ENCODE results near the gene CEP72. TPM values are rescaled to one million over a fixed set of nuclear protein-coding genes. Genes with fewer than 3 reads are reported as not detected.
A peak's percentile ranks its signal among the peaks of the same experiment; 100 is the strongest.
"Not testable (repeated sequence)": the region's sequence is repeated elsewhere in the genome, so short reads cannot be mapped to it uniquely, and the experiment has no call there.

The CEP72 gene
- total RNA-seq, 1 donor from 2014 or later, result 32.4 TPM

DNA sequence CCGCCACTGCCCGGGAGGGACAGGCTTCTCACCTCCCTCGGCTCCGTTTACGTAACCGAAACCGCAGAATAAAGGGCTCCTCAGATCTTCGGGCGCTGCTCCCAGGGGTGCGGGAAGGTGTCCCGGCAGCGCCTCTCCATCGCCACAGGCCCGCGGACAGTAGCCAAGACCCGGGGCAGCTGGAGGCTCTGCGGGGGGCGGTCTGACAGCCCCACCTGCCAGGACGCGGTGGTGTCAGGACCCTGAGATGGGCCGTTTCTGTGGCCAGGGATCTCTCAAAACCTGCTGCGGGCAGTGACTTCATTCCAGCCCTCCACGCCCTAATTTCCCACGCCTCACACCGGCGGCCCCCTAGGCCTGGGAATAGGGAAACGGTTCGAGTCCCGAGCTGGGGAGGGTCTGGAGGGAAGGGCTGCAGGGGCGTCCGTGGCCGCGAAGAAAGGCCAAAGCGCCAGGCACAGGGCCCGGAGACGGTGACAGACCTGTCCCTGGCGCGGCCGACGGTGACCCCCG, 80.4 kb downstream of the CEP72 start:
- not testable (repeated sequence) for H3K36me3 Mint-ChIP-seq (ENCODE audit: low read depth); H3K9me3 Mint-ChIP-seq; H3K27ac Mint-ChIP-seq; H3K4me1 Mint-ChIP-seq (ENCODE audit: low read depth); DNase-seq (ENCODE audit: low spot score); H3K27me3 Mint-ChIP-seq (ENCODE audit: insufficient read depth)
- H3K4me3 Mint-ChIP-seq, result peak overlapping the region; percentile 54
- intact Hi-C loops (cut with micrococcal nuclease), result loop anchor here (2.0 to 5.0 kb wide), 4 partner anchors 80 to 220 kb away; partner anchors contain the start of genes BRD9, CEP72, TRIP13 and ZDHHC11B

DNA sequence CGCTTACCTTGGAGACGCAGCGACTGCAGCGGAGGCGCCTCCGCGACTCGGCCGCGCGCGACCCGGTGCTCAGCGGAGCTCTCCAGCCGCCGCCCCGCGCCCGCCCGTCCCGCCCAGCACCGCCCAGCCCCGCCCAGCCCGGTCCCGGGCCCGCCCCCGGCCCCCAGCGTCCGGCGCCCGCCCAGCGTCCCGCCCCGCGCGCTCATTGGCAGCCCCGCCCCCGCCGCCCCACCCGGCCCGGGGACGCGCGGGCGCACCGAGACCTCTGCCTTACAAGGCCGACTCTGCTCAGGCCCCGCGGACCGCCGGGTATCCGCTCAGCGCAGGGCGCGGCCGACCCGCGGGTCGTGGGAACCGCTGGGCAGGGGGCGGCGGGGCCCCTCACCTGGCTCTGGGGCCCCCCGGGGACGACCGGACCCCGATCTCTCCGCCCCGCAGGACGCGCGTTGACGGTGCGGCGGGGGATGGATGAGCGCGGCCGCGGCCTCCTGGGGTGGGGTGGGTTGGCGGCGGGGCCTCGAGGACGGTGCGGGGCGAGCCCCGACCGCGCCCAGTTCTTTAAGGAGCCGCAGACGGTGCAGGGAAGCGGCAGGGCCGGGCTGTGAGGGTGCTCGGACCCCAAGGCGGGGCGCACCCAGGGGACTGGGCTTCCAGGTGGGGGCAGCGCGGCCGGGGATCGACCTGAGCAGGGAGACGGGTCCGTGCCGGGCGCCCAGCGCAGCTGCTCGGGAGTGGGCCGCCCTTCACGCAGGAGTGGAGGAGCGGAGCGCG, 81.3 kb downstream of the CEP72 start, which contains the start of gene TPPP:
Gene TPPP (minus strand): TSS at position 82 of the 771 bp plus-strand sequence. CDS start 15,292 bp downstream, outside the sequence.
- peak; percentile 64 for DNase-seq (ENCODE audit: low spot score)
- H3K4me1 Mint-ChIP-seq (ENCODE audit: low read depth); H3K27ac Mint-ChIP-seq; H3K27me3 Mint-ChIP-seq (ENCODE audit: insufficient read depth); H3K36me3 Mint-ChIP-seq (ENCODE audit: low read depth); H3K9me3 Mint-ChIP-seq: not testable (repeated sequence)
- intact Hi-C loops (cut with micrococcal nuclease), result loop anchor here (2.0 to 5.0 kb wide), 4 partner anchors 81 to 221 kb away; partner anchors contain the start of genes BRD9, CEP72, TRIP13 and ZDHHC11B
- peak within 1 kb of the TSS; percentile 54 for H3K4me3 Mint-ChIP-seq

GRCh38 chr5:694042-694431, 81.9 kb downstream of the CEP72 start:
- H3K9me3 Mint-ChIP-seq; H3K36me3 Mint-ChIP-seq (ENCODE audit: low read depth); H3K27me3 Mint-ChIP-seq (ENCODE audit: insufficient read depth); H3K4me1 Mint-ChIP-seq (ENCODE audit: low read depth); DNase-seq (ENCODE audit: low spot score); H3K27ac Mint-ChIP-seq: not testable (repeated sequence)
- intact Hi-C loops (cut with micrococcal nuclease), result loop anchor here (5.0 kb wide), 2 partner anchors 198 to 222 kb away; partner anchors contain the start of genes BRD9 and TRIP13
- H3K4me3 Mint-ChIP-seq, result peak overlapping the region; percentile 37

GRCh38 chr5:695475-695874, 83.3 kb downstream of the CEP72 start:
- H3K9me3 Mint-ChIP-seq; H3K27ac Mint-ChIP-seq; H3K27me3 Mint-ChIP-seq (ENCODE audit: insufficient read depth); H3K4me1 Mint-ChIP-seq (ENCODE audit: low read depth); H3K4me3 Mint-ChIP-seq; DNase-seq (ENCODE audit: low spot score); H3K36me3 Mint-ChIP-seq (ENCODE audit: low read depth); intact Hi-C loops (cut with micrococcal nuclease): not testable (repeated sequence)

DNA sequence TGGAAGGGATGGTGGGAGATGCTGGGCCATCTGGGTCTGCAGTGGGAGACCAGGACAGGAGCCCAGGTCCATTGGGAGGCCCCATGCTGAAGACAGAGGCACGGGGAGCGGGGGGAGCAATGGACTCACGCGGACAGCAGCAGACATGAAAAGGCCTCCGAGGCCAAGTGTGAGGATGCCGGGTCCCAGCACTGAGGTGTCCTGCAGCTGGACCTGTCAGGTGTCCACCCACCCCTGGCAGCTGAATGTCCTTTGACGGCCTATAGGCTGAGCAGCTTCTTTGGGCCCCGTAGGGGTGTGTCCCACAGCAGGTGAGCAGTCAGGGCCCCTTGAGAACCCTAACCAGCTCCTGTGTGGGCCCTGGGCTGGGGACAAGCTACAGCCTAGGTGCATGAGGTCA, 84.1 kb downstream of the CEP72 start:
- H3K27me3 Mint-ChIP-seq (ENCODE audit: insufficient read depth); DNase-seq (ENCODE audit: low spot score); H3K9me3 Mint-ChIP-seq; H3K4me1 Mint-ChIP-seq (ENCODE audit: low read depth); H3K27ac Mint-ChIP-seq; H3K4me3 Mint-ChIP-seq; H3K36me3 Mint-ChIP-seq (ENCODE audit: low read depth); intact Hi-C loops (cut with micrococcal nuclease): not testable (repeated sequence)

DNA sequence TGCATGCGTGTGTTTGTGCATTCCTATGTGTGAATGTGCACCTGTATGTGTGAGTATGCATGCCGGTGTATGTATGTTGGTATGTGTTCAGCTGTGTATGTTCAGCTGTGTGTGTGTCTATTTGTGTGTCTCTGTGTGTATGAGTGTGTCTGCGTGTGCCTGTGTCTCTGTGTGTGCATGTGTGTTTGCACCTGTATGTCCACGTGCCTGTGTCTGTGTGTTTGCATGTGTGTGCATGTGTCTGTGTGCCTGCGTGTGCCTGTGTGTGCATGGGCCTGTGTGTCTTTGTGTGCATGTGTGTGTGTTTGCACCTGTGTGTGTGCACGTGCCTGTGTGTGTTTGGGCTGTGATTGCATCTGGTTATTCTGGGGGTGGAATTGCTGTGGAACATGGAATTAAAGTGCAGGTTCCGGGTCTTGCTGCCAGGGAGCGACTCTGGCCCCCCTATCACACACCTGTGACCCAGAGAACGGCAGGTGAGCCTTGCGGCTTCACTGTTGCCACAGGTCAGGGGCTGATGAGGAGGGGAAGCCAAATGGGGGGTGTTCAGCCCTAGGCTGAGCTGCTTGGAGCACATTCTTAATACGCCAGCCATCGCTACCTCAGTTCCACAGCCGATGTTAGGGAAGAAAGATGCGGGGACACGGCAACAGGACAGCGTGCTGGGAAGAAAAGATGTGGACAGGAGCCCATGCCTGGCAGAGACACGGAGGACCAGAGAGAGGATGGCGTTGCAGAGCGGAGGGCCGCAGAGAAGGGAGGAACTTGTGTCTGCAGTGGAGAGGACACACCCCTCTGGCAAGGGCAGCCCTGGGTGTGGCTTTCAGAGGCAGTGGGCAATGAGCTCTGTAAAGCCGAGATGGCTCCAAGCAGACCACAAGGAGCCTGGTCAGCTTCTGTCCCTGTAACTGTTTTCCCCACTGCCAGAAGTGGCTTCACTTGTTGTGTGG, 84.9 kb downstream of the CEP72 start:
- DNase-seq (ENCODE audit: low spot score); H3K4me3 Mint-ChIP-seq; intact Hi-C loops (cut with micrococcal nuclease); H3K36me3 Mint-ChIP-seq (ENCODE audit: low read depth); H3K27ac Mint-ChIP-seq; H3K27me3 Mint-ChIP-seq (ENCODE audit: insufficient read depth); H3K9me3 Mint-ChIP-seq; H3K4me1 Mint-ChIP-seq (ENCODE audit: low read depth): not testable (repeated sequence)

Other genes starting within 250 kb of the CEP72 start
- 59.6 and 62.0 TPM in 2 replicates for gene EXOC3, start 169.2 kb upstream of the CEP72 start, total RNA-seq
- gene SLC9A3, start 87.9 kb upstream of the CEP72 start, total RNA-seq, result 2.3 and 3.0 TPM in 2 replicates
- gene TPPP, start 81.0 kb downstream of the CEP72 start, total RNA-seq, result not detected in 2 replicates
- gene ZDHHC11B, start 172.4 kb downstream of the CEP72 start, total RNA-seq, result not detected in 2 replicates
- 14.4 and 17.2 TPM in 2 replicates for gene ZDHHC11, start 238.6 kb downstream of the CEP72 start, total RNA-seq

All from activated T-helper 1 cell treated with anti-CD3 and anti-CD28 coated beads, Interleukin-12 subunit alpha, Interleukin-12 subunit beta, Interleukin-2, Interleukin-4 antibody, amounts not matched to agents 30 ng/mL and 10 ng/mL and 1 ng/mL, durations not matched to agents 14 hours and 24 hours and 36 hours (primary cell).